Activated CD4-positive, alpha-beta T cell treated with anti-CD3 and anti-CD28 coated beads, Interleukin-2, Interleukin-6, amounts not matched to agents 100 ng/mL and 50 ng/mL, durations not matched to agents 16 hours and 8 hours (primary cell): Measurements from ENCODE around the gene SNU13.
A peak's percentile ranks its signal among the peaks of the same experiment; 100 is the strongest.
"Not testable (repeated sequence)": the region's sequence is repeated elsewhere in the genome, so short reads cannot be mapped to it uniquely, and the experiment has no call there.

Experiments used
- DNase-seq: peaks from one replicate; pipeline ENCODE4 v3.0.0-alpha.2; 2020

Gene SNU13

GRCh38 chr22:41688365-41689211 is at the start of gene SNU13:
TSS of gene SNU13 (minus strand) at chr22:41688867. CDS start at chr22:41688796, 71 bp downstream.
- peak; percentile 95 for DNase-seq

GRCh38 chr22:41733241-41733640 is 44.6 kb upstream of the SNU13 start:
- DNase-seq = not testable (repeated sequence)

DNA sequence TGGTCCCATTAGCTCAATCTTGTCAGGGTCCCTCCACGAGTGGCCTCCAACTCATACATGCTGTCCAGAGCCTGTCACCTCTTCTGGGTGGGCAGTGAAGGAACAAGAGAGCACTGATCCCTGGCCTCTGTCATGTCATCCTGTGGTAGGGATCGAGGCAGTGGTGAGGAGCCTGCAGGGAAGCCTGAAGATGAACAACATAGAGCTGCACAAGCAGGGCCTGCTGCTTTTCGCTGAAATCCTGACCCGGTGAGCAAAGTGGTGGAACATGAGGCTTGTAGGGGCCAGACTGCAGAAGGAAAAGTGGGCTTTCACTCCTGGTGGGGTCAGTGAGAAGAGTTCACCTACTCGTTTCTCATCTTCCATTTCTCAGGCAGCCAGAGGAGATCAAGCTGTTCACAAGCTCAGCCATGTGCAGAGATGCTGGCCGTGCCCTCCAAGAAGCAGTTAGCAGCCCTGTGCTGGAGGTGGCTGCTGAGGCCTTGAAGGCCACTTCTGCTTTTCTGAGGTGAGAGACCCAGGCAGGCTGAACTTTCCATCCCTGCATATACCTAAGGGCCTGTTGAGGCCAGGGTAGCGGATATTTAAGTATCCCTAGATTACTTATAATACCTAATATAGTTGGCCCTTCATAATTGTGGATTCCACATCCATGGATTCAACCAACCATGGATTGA is 43.6 kb upstream of the SNU13 start:
- no peak for DNase-seq

- no peak for DNase-seq
Measured at GRCh38 chr22:41731609-41732008, 42.9 kb upstream of the SNU13 start.

DNA sequence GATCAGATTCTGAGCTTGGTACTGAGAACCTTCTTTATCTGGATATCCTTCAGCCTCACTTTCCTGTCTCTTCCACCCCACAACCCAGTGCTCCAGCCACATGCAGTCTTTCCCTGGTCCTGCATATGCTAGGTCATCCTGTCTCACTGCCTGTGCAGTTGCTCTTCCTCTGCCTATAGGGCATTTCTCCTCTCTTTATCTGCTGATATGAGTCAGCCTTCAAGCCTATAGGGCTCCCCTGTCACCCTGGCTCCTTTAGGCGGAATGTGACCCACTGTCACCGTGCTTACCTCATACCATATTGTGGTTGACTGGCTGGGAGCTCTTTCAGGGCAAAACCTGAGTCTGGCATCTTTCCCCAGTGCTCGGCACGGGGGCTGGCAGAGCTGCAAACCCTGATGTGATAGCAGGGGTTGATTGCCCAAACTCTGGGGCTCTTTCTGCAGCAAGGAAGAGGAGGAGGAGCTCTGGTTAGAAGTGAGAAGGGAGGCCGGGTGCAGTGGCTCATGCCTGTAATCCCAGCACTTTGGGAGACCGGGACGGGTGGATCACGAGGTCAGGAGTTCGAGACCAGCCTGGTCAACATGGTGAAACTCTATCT is 36.9 kb upstream of the SNU13 start:
- no peak for DNase-seq

- no peak for DNase-seq
Measured at GRCh38 chr22:41722496-41722895, 33.8 kb upstream of the SNU13 start.

DNA sequence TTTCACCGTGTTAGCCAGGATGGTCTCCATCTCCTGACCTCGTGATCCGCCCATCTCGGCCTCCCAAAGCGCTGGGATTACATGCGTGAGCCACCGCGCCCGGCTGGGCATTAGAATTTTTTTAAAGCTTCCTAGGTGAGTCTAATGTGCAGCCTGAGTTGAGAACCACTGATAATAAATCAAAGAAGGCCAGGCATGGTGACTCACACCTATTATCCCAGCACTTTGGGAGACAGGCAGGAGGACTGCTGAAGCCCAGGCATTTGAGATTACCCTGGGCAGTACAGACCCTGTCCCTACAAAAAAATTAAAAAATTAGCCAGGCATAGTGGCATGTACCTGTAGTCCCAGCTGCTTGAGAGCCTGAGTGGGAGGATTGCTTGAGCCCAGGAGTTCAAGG is 24.3 kb upstream of the SNU13 start:
- no peak for DNase-seq

GRCh38 chr22:41709341-41709740 is 20.7 kb upstream of the SNU13 start:
- no peak for DNase-seq

- DNase-seq = no peak
Measured at GRCh38 chr22:41702763-41703162, 14.1 kb upstream of the SNU13 start.

DNA sequence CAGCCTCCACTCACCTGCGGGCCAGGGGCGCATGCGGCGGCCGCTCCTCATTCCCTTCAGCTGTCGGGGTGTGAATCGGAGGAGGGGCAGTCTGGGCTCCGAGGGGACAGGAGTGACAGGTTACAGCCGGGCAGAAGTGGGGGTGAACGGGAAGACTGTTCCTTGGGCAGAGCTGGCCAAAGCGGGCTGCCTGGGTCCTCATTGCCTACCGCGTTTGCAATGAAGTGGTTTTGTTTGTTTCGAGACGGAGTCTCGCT is 11.4 kb upstream of the SNU13 start:
- no peak for DNase-seq

GRCh38 chr22:41699264-41700107 is 10.8 kb upstream of the SNU13 start, which contains the start of gene MEI1:
TSS of gene MEI1 (plus strand) at chr22:41699503. CDS start at chr22:41699539, 36 bp downstream.
- peak; percentile 94 for DNase-seq

GRCh38 chr22:41697126-41697775 is 8.6 kb upstream of the SNU13 start:
- peak; percentile 93 for DNase-seq

- DNase-seq = no peak
Measured at GRCh38 chr22:41696703-41697102, 8.0 kb upstream of the SNU13 start.

- no peak for DNase-seq
Measured at GRCh38 chr22:41695211-41695610, 6.5 kb upstream of the SNU13 start.

DNA sequence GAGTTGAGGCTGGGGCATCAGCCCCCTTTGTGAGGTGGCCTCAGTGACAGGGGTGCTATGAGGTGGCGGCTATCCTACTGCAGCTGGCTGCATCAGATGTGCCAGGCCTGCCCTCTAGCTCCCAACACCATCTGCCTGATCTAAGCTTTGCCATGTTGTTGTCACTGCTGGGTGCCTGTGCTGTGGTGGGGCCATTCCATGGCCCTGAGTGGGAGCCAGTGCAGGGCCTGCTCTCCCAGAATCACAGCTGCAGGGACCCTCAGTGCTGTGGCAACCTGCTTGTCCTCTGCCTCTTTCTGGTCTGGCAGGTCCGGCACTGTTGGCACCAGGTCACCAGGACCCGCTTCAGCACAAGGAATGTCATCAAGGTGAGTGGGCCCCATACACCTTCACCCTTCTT is 1.8 kb upstream of the SNU13 start:
- no peak for DNase-seq

- peak; percentile 32 for DNase-seq
Measured at GRCh38 chr22:41687901-41688364, 734 bp downstream of the SNU13 start.

DNA sequence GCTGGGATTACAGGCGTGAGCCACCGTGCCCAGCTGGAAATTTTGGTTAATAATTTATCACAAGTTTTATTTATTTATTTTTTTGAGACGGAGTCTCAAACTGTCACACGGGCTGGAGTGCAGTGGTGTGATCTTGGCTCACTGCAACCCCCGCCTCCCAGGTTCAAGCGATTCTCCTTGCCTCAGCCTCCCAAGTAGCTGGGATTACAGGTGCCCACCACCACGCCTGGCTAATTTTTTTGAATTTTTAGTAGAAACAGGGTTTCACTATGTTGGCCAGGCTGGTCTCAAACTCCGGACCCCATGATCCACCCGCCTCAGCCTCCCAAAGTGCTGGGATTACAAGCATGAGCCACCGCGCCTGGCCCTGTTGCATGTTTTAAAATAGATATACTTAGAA is 1.8 kb downstream of the SNU13 start:
- DNase-seq = not testable (repeated sequence)

DNA sequence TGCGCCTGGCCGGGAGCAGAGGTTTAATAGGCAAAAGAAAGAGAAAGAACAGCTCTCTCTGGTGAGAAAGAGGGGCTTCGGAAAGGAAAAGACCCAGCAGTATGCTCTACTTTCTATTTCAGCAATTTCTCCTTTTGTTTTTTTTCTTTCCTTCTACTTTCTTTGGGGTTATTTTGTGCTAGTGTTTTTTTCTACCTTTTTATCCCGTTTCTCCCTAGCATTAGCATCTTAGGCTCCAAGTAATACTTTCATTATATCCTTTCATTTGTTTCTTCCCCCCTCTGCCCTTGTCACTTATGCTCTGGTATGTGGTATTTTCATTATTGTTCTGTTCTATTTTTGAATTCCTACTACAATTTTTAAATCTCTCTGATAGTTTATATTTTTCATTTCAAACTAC is 4.5 kb downstream of the SNU13 start:
- no peak for DNase-seq

GRCh38 chr22:41683616-41684015 is 5.1 kb downstream of the SNU13 start:
- DNase-seq = no peak

DNA sequence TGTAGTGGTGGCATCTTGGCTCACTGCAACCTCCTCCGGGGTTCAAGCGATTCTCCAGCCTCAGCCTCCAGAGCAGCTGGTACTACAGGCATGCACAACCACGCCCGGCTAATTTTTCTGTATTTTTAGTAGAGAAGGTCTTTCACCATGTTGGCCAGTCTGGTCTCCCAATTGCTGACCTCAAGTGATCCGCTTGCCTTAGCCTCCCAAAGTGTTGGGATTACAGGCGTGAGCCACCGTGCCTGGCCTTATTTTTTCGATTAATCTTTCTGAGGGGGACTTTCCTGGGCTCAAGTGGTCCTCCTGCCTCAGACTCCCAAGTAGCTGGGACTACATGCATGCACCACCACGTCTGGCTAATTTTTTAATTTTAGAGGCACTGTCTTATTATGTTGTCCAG is 5.6 kb downstream of the SNU13 start:
- no peak for DNase-seq

DNA sequence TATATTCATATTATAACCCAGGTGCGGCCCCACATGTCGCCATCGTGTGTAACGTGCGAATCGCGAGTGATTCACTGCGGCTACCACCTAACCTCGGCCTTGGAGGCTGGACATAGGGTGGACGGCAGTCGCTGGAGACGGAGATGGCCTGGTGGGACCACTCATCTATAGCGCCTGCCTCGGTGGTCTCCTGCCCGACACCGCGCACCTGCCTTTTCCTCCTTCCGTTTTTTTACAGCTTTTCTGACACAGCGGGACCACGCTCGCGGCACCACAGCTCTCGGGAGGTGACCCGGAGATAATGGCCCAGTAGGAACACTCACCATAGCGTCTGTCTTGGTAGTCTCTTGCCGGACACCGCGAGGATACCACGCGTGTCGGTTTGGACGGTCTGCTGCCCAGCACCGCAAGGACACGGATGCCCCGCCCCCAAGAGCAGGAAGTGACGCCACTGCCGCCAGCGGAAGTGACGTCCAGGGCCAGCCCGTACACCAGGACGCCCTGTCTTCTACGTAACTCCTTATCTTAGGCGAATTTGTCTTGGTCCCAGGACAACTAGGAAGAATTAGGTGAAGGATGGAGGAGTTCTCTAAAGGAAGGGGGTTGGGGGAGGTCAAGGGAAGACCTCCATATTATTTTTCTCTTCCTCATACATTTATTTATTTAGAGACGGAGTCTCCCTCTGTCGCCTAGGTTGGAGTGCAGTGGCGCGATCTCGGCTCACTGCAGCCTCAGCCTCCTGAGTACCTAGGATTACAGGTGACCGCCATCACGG is 6.4 kb downstream of the SNU13 start:
- peak; percentile 87 for DNase-seq

DNA sequence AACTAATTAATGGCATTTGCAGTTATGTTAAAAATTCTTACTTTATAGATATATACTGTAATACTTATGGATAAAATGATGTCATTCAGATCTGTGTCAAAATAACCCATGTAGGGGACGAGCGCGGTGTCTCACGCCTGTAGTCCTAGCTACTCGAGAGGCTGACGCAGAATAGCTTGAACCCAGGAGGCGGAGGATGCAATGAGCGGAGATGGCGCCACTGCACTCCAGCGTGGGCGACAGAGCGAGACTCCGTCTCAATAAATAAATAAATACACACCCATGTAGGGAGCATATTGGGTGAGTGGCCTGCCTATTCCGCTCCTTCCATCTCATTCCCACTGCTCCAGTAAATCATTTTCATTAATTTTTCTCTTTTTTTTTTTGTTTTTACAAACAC is 7.1 kb downstream of the SNU13 start:
- DNase-seq = no peak
